SK-N-SH treated with all-trans-retinoic acid at 6 μM for 48 hours (cell line): ENCODE results near the gene VPS50.
A peak's percentile ranks its signal among the peaks of the same experiment; 100 is the strongest.

Source experiments
- ATAC-seq: fragments of 200-7000 bp; cut with Tn5 transposase; 3 replicates; pipeline ENCODE4 v1.9.1; 2020; ENCODE audit warnings: mild to moderate bottlenecking, moderate library complexity
- ARNTL ChIP-seq: fragments of 450-650 bp; formaldehyde crosslinking; IDR thresholded peaks from 2 replicates; pipeline ENCODE4 v1.5.0; 2020; ENCODE audit warnings: low read depth, mild to moderate bottlenecking, moderate library complexity, borderline replicate concordance
- CREB5 ChIP-seq: fragments of 250-450 bp; sonication (Bioruptor Pico); IDR thresholded peaks from 2 replicates; pipeline ENCODE4 v1.5.1; 2020; ENCODE audit warnings: low read depth, mild to moderate bottlenecking, moderate library complexity
- CSDC2 ChIP-seq: fragments of 250-450 bp; sonication (Bioruptor Pico); IDR thresholded peaks from 2 replicates; pipeline ENCODE4 v1.5.0; 2020; ENCODE audit warnings: mild to moderate bottlenecking, moderate library complexity
- CSRNP3 ChIP-seq: fragments of 250-450 bp; sonication (Bioruptor Pico); IDR thresholded peaks from 2 replicates; pipeline ENCODE4 v1.5.1; 2021; ENCODE audit warnings: mild to moderate bottlenecking, moderate library complexity
- ESRRG ChIP-seq: fragments of 250-450 bp; sonication (Bioruptor Pico); IDR thresholded peaks from 2 replicates; pipeline ENCODE4 v1.6.1; 2021; ENCODE audit warnings: mild to moderate bottlenecking
- GLIS3 ChIP-seq: fragments of 250-450 bp; sonication (Bioruptor Pico); IDR thresholded peaks from 2 replicates; pipeline ENCODE4 v1.5.0; 2020; ENCODE audit warnings: mild to moderate bottlenecking, moderate library complexity
- ISL1 ChIP-seq: fragments of 250-450 bp; sonication (Bioruptor Pico); IDR thresholded peaks from 2 replicates; pipeline ENCODE4 v2.1.2; 2022; ENCODE audit warnings: mild to moderate bottlenecking, moderate library complexity
- OSR1 ChIP-seq: fragments of 250-450 bp; sonication (Bioruptor Pico); IDR thresholded peaks from 2 replicates; pipeline ENCODE4 v1.8.0; 2022; ENCODE audit warnings: moderate library complexity, mild to moderate bottlenecking, inconsistent platforms
- PPARA ChIP-seq: fragments of 250-450 bp; sonication (Bioruptor Pico); IDR thresholded peaks from 2 replicates; pipeline ENCODE4 v1.5.0; 2020; ENCODE audit warnings: mild to moderate bottlenecking, borderline replicate concordance
- RARB ChIP-seq: fragments of 250-450 bp; sonication (Bioruptor Pico); IDR thresholded peaks from 2 replicates; pipeline ENCODE4 v1.8.0; 2021; ENCODE audit warnings: mild to moderate bottlenecking, moderate library complexity
- SNAI2 ChIP-seq: fragments of 250-450 bp; sonication (Bioruptor Pico); IDR thresholded peaks from 2 replicates; pipeline ENCODE4 v1.5.0; 2020; ENCODE audit warnings: mild to moderate bottlenecking, moderate library complexity
- TCF4 ChIP-seq: fragments of 250-450 bp; sonication (Bioruptor Pico); IDR thresholded peaks from 2 replicates; pipeline ENCODE4 v1.8.0; 2021; ENCODE audit warnings: mild to moderate bottlenecking, moderate library complexity, borderline replicate concordance
- TOX ChIP-seq: fragments of 250-450 bp; sonication (Bioruptor Pico); IDR thresholded peaks from 2 replicates; pipeline ENCODE4 v1.8.0; 2021; ENCODE audit warnings: mild to moderate bottlenecking, moderate library complexity, borderline replicate concordance
- ZC3H10 ChIP-seq: fragments of 250-450 bp; sonication (Bioruptor Pico); IDR thresholded peaks from 2 replicates; pipeline ENCODE4 v1.5.1; 2021; ENCODE audit warnings: mild to moderate bottlenecking, moderate library complexity
- ZFP3 ChIP-seq: fragments of 250-450 bp; sonication (Bioruptor Pico); IDR thresholded peaks from 2 replicates; pipeline ENCODE4 v1.5.0; 2020; ENCODE audit warnings: mild to moderate bottlenecking, moderate library complexity
- ZFP30 ChIP-seq: fragments of 450-650 bp; formaldehyde crosslinking; IDR thresholded peaks from 2 replicates; pipeline ENCODE4 v1.5.0; 2022; ENCODE audit warnings: mild to moderate bottlenecking, moderate library complexity
- ZNF565 ChIP-seq: fragments of 450-650 bp; formaldehyde crosslinking; conservative IDR thresholded peaks from 2 replicates; pipeline ENCODE4 v1.5.0; 2020; ENCODE audit warnings: low read depth, mild to moderate bottlenecking, moderate library complexity
- ZNF70 ChIP-seq: fragments of 450-650 bp; formaldehyde crosslinking; IDR thresholded peaks from 2 replicates; pipeline ENCODE4 v1.5.0; 2020; ENCODE audit warnings: mild to moderate bottlenecking, moderate library complexity
- ZNF8 ChIP-seq: fragments of 450-650 bp; formaldehyde crosslinking; IDR thresholded peaks from 2 replicates; pipeline ENCODE4 v1.5.0; 2020; ENCODE audit warnings: mild to moderate bottlenecking, moderate library complexity
- TF ChIP-seq, protein P1 (sequence below): fragments of 250-450 bp; sonication (Bioruptor Pico); IDR thresholded peaks from 2 replicates; pipeline ENCODE4 v1.8.0; 2021; ENCODE audit warnings: low read depth, mild to moderate bottlenecking, moderate library complexity, borderline replicate concordance

Gene VPS50

DNA sequence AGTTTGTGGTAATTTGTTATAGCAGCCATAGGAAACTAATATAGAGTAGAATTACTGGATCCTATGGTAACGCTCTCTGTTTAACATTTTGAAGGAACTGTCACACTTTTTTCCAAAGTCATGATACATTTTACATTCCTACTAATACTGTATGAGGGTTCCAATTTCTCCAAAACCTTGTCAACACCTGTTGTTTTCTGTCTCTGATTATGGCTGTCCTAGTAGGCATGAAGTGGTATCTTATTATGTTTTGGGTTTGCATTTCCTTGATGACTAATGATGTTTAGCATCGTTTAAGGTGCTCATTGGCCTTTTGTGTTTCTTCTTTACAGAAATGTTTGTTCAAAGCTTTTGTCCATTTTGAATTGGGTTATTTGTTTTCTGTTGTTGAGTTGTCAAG is 69.6 kb downstream of the VPS50 start:
- no peak for ATAC-seq
- TF ChIP-seq CREB5 (no peak), CSRNP3 (no peak), TCF4 (CRISPR knock-in tag) (no peak), ZFP3 (no peak), ZFP30 (CRISPR knock-in tag) (no peak), ARNTL (CRISPR knock-in tag) (no peak), OSR1 (CRISPR knock-in tag) (no peak), ZNF8 (no peak)

GRCh38 chr7:93307131-93307660 is 75.0 kb downstream of the VPS50 start:
- ATAC-seq, result peak; percentile 58
- TF ChIP-seq PPARA (CRISPR knock-in tag) (no peak), ZFP3 (no peak), ZNF565 (CRISPR knock-in tag) (no peak), CREB5 (no peak), ISL1 (no peak), SNAI2 (CRISPR knock-in tag) (no peak), ARNTL (CRISPR knock-in tag) (no peak), CSDC2 (CRISPR knock-in tag) (no peak), ESRRG (CRISPR knock-in tag) (no peak), ZC3H10 (no peak), ZNF70 (CRISPR knock-in tag) (no peak)
- TF ChIP-seq, protein P1, sequence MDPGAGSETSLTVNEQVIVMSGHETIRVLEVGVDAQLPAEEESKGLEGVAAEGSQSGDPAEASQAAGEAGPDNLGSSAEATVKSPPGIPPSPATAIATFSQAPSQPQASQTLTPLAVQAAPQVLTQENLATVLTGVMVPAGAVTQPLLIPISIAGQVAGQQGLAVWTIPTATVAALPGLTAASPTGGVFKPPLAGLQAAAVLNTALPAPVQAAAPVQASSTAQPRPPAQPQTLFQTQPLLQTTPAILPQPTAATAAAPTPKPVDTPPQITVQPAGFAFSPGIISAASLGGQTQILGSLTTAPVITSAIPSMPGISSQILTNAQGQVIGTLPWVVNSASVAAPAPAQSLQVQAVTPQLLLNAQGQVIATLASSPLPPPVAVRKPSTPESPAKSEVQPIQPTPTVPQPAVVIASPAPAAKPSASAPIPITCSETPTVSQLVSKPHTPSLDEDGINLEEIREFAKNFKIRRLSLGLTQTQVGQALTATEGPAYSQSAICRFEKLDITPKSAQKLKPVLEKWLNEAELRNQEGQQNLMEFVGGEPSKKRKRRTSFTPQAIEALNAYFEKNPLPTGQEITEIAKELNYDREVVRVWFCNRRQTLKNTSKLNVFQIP (CRISPR knock-in tag), result no peak
- TF ChIP-seq, all 23 proteins: peak for 0

GRCh38 chr7:93307943-93308342 is 75.8 kb downstream of the VPS50 start:
- no peak for TF ChIP-seq RARB (CRISPR knock-in tag)
- TF ChIP-seq CSRNP3, result no peak
- TF ChIP-seq ISL1, result no peak
- no peak for TF ChIP-seq ARNTL (CRISPR knock-in tag)
- no peak for TF ChIP-seq CSDC2 (CRISPR knock-in tag)
- no peak for TF ChIP-seq PPARA (CRISPR knock-in tag)
- no peak for TF ChIP-seq GLIS3 (CRISPR knock-in tag)
- no peak for TF ChIP-seq CREB5
- TF ChIP-seq ZNF565 (CRISPR knock-in tag), result no peak
- no peak for TF ChIP-seq ZFP30 (CRISPR knock-in tag)
- no peak for TF ChIP-seq ESRRG (CRISPR knock-in tag)
- no peak for TF ChIP-seq ZNF70 (CRISPR knock-in tag)
- no peak for TF ChIP-seq ZC3H10
- TF ChIP-seq ZFP3, result no peak
- no peak for TF ChIP-seq TOX (CRISPR knock-in tag)
- ATAC-seq, result no peak

- TF ChIP-seq ARNTL (CRISPR knock-in tag), result no peak
- TF ChIP-seq ISL1, result peak; percentile 84
- ATAC-seq, result peak; percentile 40
Observed at GRCh38 chr7:93310346-93310745, 78.2 kb downstream of the VPS50 start.
